Prostate gland (tissue), 2 donors: ENCODE results near the gene LIN9.

Experiments used
- POLR2A ChIP-seq: fragments of 450-650 bp; IDR thresholded peaks from one replicate; pipeline ENCODE4 v1.6.1; 2016; ENCODE audit warnings: antibody characterized with exemption, mild to moderate bottlenecking
- POLR2AphosphoS5 ChIP-seq: sonication (generic); formaldehyde crosslinking; IDR thresholded peaks from one replicate; pipeline ENCODE4 v1.6.1; 2017; ENCODE audit warnings: antibody characterized with exemption
- TF ChIP-seq, protein P1 (sequence below), 4 experiments: fragments of 200-600 bp in 2 of 4; fragments of 450-650 bp in 2 of 4; sonication (generic) in 2 of 4; IDR thresholded peaks; 1 replicate in 3 of 4; 2 replicates in 1 of 4; pipeline ENCODE4 v1.5.1; 2016 to 2019; ENCODE audit warnings: antibody characterized with exemption in 4 of 4, mild to moderate bottlenecking in 2 of 4, moderate library complexity in 2 of 4

DNA sequence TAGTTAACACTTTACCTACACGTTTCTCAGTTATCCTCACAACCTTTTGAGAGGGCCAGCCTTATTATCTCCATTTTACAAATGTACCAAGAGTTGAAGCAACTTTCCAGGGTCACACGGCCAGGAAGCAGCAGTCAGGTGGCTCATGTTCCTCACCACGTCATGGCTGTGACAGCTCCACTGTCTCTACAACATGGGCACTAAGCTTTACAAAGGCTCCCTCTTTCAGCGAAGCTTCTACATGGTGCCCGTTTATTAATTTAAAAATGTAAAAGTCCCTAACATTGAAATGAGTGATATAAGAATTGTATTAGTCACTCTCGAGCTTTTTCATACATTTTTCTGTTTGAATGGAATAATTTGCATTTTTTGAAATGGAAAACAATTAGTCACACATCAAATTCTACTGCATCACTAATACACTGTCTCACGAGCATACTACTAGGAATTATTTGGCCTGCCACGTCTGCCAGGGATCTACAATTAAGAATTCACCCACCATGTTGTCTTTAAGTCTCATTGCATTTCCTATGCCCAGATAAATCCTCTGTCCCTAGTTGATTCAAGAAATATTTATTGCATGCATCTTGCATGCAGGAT is 28.4 kb upstream of the LIN9 start:
- TF ChIP-seq, protein P1, sequence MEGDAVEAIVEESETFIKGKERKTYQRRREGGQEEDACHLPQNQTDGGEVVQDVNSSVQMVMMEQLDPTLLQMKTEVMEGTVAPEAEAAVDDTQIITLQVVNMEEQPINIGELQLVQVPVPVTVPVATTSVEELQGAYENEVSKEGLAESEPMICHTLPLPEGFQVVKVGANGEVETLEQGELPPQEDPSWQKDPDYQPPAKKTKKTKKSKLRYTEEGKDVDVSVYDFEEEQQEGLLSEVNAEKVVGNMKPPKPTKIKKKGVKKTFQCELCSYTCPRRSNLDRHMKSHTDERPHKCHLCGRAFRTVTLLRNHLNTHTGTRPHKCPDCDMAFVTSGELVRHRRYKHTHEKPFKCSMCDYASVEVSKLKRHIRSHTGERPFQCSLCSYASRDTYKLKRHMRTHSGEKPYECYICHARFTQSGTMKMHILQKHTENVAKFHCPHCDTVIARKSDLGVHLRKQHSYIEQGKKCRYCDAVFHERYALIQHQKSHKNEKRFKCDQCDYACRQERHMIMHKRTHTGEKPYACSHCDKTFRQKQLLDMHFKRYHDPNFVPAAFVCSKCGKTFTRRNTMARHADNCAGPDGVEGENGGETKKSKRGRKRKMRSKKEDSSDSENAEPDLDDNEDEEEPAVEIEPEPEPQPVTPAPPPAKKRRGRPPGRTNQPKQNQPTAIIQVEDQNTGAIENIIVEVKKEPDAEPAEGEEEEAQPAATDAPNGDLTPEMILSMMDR (IDR thresholded peaks at IDR 0.05): no peak
- TF ChIP-seq POLR2AphosphoS5 (no peak), POLR2A (no peak)
